ENCODE measurements around the gene SAFB. TPM values are rescaled to one million over a fixed set of nuclear protein-coding genes. Genes with fewer than 3 reads are reported as not detected.
A peak's percentile ranks its signal among the peaks of the same experiment; 100 is the strongest.

SAFB gene
- total and polyA plus RNA-seq, 2 of the 13 experiments (the other 11 are each of a cell fraction or from before 2014, with no cell fraction given): 21.0 to 28.4 TPM

GRCh38 chr19:5686647-5687359 is 63.9 kb downstream of the SAFB start (continued):
- no peak for TF ChIP-seq ZNF234 (CRISPR knock-in tag; conservative IDR thresholded peaks at IDR 0.05)
- TF ChIP-seq, protein P1, sequence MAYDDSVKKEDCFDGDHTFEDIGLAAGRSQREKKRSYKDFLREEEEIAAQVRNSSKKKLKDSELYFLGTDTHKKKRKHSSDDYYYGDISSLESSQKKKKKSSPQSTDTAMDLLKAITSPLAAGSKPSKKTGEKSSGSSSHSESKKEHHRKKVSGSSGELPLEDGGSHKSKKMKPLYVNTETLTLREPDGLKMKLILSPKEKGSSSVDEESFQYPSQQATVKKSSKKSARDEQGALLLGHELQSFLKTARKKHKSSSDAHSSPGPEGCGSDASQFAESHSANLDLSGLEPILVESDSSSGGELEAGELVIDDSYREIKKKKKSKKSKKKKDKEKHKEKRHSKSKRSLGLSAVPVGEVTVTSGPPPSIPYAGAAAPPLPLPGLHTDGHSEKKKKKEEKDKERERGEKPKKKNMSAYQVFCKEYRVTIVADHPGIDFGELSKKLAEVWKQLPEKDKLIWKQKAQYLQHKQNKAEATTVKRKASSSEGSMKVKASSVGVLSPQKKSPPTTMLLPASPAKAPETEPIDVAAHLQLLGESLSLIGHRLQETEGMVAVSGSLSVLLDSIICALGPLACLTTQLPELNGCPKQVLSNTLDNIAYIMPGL (CRISPR knock-in tag; IDR thresholded peaks at IDR 0.05; ENCODE audit: borderline replicate concordance in 1 of 2, low read depth in 1 of 2): peak; percentile 78 to 85
- no peak for TF ChIP-seq ZBTB8A (CRISPR knock-in tag; IDR thresholded peaks at IDR 0.05; ENCODE audit: borderline replicate concordance, low read depth)
- no peak for TF ChIP-seq NR2F2 (IDR thresholded peaks at IDR 0.05; ENCODE audit: borderline replicate concordance, low read depth)
- TF ChIP-seq NFYC (CRISPR knock-in tag; IDR thresholded peaks at IDR 0.05): no peak
- TF ChIP-seq ZNF777 (CRISPR knock-in tag; IDR thresholded peaks at IDR 0.05): peak; percentile 91
- TF ChIP-seq ZNF280D (CRISPR knock-in tag; IDR thresholded peaks at IDR 0.05): no peak
- peak; percentile 51 for TF ChIP-seq SALL1 (CRISPR knock-in tag; IDR thresholded peaks at IDR 0.05)
- peak; percentile 94 for TF ChIP-seq ELF1 (CRISPR knock-in tag; IDR thresholded peaks at IDR 0.05)
- TF ChIP-seq, protein P2, sequence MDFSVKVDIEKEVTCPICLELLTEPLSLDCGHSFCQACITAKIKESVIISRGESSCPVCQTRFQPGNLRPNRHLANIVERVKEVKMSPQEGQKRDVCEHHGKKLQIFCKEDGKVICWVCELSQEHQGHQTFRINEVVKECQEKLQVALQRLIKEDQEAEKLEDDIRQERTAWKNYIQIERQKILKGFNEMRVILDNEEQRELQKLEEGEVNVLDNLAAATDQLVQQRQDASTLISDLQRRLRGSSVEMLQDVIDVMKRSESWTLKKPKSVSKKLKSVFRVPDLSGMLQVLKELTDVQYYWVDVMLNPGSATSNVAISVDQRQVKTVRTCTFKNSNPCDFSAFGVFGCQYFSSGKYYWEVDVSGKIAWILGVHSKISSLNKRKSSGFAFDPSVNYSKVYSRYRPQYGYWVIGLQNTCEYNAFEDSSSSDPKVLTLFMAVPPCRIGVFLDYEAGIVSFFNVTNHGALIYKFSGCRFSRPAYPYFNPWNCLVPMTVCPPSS (IDR thresholded peaks at IDR 0.05): no peak
- peak; percentile 37; the same call in 1 of the 2 replicates for TF ChIP-seq MYC (CRISPR knock-in tag; IDR thresholded peaks at IDR 0.05; ENCODE audit: borderline replicate concordance)
- TF ChIP-seq GTF3A (CRISPR knock-in tag; conservative IDR thresholded peaks at IDR 0.05): no peak
- TF ChIP-seq KLF12 (CRISPR knock-in tag; IDR thresholded peaks at IDR 0.05; ENCODE audit: borderline replicate concordance): 0 out of 2 replicates have a peak, but pooled peaks have one; percentile 10
- TF ChIP-seq, protein P3, sequence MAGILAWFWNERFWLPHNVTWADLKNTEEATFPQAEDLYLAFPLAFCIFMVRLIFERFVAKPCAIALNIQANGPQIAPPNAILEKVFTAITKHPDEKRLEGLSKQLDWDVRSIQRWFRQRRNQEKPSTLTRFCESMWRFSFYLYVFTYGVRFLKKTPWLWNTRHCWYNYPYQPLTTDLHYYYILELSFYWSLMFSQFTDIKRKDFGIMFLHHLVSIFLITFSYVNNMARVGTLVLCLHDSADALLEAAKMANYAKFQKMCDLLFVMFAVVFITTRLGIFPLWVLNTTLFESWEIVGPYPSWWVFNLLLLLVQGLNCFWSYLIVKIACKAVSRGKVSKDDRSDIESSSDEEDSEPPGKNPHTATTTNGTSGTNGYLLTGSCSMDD (CRISPR knock-in tag; IDR thresholded peaks at IDR 0.05): no peak
- TF ChIP-seq, protein P4, sequence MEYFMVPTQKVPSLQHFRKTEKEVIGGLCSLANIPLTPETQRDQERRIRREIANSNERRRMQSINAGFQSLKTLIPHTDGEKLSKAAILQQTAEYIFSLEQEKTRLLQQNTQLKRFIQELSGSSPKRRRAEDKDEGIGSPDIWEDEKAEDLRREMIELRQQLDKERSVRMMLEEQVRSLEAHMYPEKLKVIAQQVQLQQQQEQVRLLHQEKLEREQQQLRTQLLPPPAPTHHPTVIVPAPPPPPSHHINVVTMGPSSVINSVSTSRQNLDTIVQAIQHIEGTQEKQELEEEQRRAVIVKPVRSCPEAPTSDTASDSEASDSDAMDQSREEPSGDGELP (IDR thresholded peaks at IDR 0.05; ENCODE audit: borderline replicate concordance, low read depth): 0 out of 2 replicates have a peak, but pooled peaks have one; percentile 4
